HepG2 (cell line): ENCODE measurements around the gene CCNO. TPM values are rescaled to one million over a fixed set of nuclear protein-coding genes. Genes with fewer than 3 reads are reported as not detected.

Experiments used
- ARNTL ChIP-seq: sonication (generic); formaldehyde crosslinking; IDR thresholded peaks from 2 replicates; pipeline ENCODE4 v1.4.0; 2020; ENCODE audit warnings: mild to moderate bottlenecking, missing genetic modification reagents
- DNMT1 ChIP-seq: sonication (generic); formaldehyde crosslinking; IDR thresholded peaks from 2 replicates; pipeline ENCODE4 v1.5.1; 2020; ENCODE audit warnings: mild to moderate bottlenecking, missing genetic modification reagents
- ELF1 ChIP-seq: sonication (generic); formaldehyde crosslinking; IDR thresholded peaks from 2 replicates; pipeline ENCODE4 v1.4.0; 2020; ENCODE audit warnings: missing genetic modification reagents
- FOXK1 ChIP-seq: sonication (generic); formaldehyde crosslinking; IDR thresholded peaks from 2 replicates; pipeline ENCODE4 v1.4.0; 2020; ENCODE audit warnings: low read depth, missing genetic modification reagents, borderline replicate concordance
- GLI4 ChIP-seq: sonication (generic); formaldehyde crosslinking; IDR thresholded peaks from 2 replicates; pipeline ENCODE4 v1.5.1; 2020; ENCODE audit warnings: missing genetic modification reagents, mild to moderate bottlenecking, moderate library complexity, borderline replicate concordance
- HDAC6 ChIP-seq: fragments of 200-600 bp; sonication (generic); IDR thresholded peaks from 2 replicates; pipeline ENCODE4 v1.7.0; 2017; ENCODE audit warnings: mild to moderate bottlenecking, antibody characterized with exemption, low read length, low read depth
- HIVEP1 ChIP-seq: sonication (generic); formaldehyde crosslinking; IDR thresholded peaks from 2 replicates; pipeline ENCODE4 v1.4.0; 2020; ENCODE audit warnings: mild to moderate bottlenecking, missing genetic modification reagents
- KDM1A ChIP-seq: IDR thresholded peaks from 2 replicates; pipeline ENCODE4 v1.6.1; 2016; ENCODE audit warnings: missing compliant biosample characterization
- KDM2A ChIP-seq: sonication (generic); formaldehyde crosslinking; IDR thresholded peaks from 2 replicates; pipeline ENCODE4 v1.4.0; 2020; ENCODE audit warnings: low read depth, missing genetic modification reagents, borderline replicate concordance
- LBX2 ChIP-seq: sonication (generic); formaldehyde crosslinking; IDR thresholded peaks from 2 replicates; pipeline ENCODE4 v1.5.0; 2020; ENCODE audit warnings: missing genetic modification reagents, mild to moderate bottlenecking, borderline replicate concordance
- LCORL ChIP-seq, 2 experiments: fragments of 450-650 bp in 1 of 2; sonication (generic) in 1 of 2; formaldehyde crosslinking in 1 of 2; IDR thresholded peaks; 2 replicates each; pipeline versions ENCODE4 v1.5.0 to v1.6.1; 2017 to 2020; ENCODE audit warnings: antibody characterized with exemption in 1 of 2, missing genetic modification reagents in 1 of 2
- MAF1 ChIP-seq: sonication (generic); formaldehyde crosslinking; IDR thresholded peaks from 2 replicates; pipeline ENCODE4 v1.5.0; 2020; ENCODE audit warnings: missing genetic modification reagents, borderline replicate concordance
- MAX ChIP-seq: IDR thresholded peaks from 2 replicates; pipeline ENCODE4 v1.6.1; 2012; ENCODE audit warnings: inconsistent platforms
- MBNL3 ChIP-seq: fragments of 250-450 bp; sonication (Bioruptor Pico); conservative IDR thresholded peaks from 2 replicates; pipeline ENCODE4 v1.8.0; 2022; ENCODE audit warnings: mild to moderate bottlenecking, inconsistent platforms
- NRL ChIP-seq: sonication (generic); formaldehyde crosslinking; IDR thresholded peaks from 2 replicates; pipeline ENCODE4 v1.5.0; 2020; ENCODE audit warnings: missing genetic modification reagents, mild to moderate bottlenecking, moderate library complexity, borderline replicate concordance
- PRDM4 ChIP-seq: sonication (generic); formaldehyde crosslinking; IDR thresholded peaks from 2 replicates; pipeline ENCODE4 v1.9.0; 2021; ENCODE audit warnings: missing genetic modification reagents, borderline replicate concordance
- SNRNP70 ChIP-seq: fragments of 200-400 bp; formaldehyde crosslinking; IDR thresholded peaks from 2 replicates; pipeline ENCODE4 v1.6.1; 2017; ENCODE audit warnings: mild to moderate bottlenecking, low read depth, low read length, moderate library complexity
- TARDBP ChIP-seq: sonication (generic); formaldehyde crosslinking; IDR thresholded peaks from 2 replicates; pipeline ENCODE4 v1.8.0; 2022; ENCODE audit warnings: mild to moderate bottlenecking, missing genetic modification reagents
- ZFX ChIP-seq: sonication (generic); formaldehyde crosslinking; IDR thresholded peaks from 2 replicates; pipeline ENCODE4 v1.4.0; 2020; ENCODE audit warnings: mild to moderate bottlenecking, low read depth, missing genetic modification reagents, moderate library complexity
- ZNF281 ChIP-seq: sonication (generic); formaldehyde crosslinking; IDR thresholded peaks from 2 replicates; pipeline ENCODE4 v1.4.0; 2020; ENCODE audit warnings: missing genetic modification reagents, borderline replicate concordance
- ZNF878 ChIP-seq: sonication (generic); formaldehyde crosslinking; IDR thresholded peaks from 2 replicates; pipeline ENCODE4 v1.8.1; 2023; ENCODE audit warnings: mild to moderate bottlenecking, missing genetic modification reagents, moderate library complexity
- ZNF883 ChIP-seq: sonication (generic); formaldehyde crosslinking; IDR thresholded peaks from 2 replicates; pipeline ENCODE4 v1.5.1; 2020; ENCODE audit warnings: mild to moderate bottlenecking, missing genetic modification reagents; ENCODE audit errors: not compliant biosample characterization
- ZSCAN30 ChIP-seq: sonication (generic); formaldehyde crosslinking; IDR thresholded peaks from 2 replicates; pipeline ENCODE4 v1.5.0; 2020; ENCODE audit warnings: mild to moderate bottlenecking, missing genetic modification reagents
- polyA plus RNA-seq, 8 experiments: library from polyadenylated mRNA; depleted of rRNA in 3 of 8; stranded (reverse) in 7 of 8; unstranded in 1 of 8; fragments of >200 nt; fragmentation: Illumina TruSeq in 4 of 8; extraction: Trizol in 4 of 8; gene quantifications; 2 replicates each; pipeline versions ENCODE4 v1.2.1 to v1.2.3, GENCODE V29; 2011 to 2016; ENCODE audit warnings: low read depth in 4 of 8, missing spikeins in 1 of 8, mixed read lengths in 1 of 8; ENCODE audit not compliant: insufficient read depth in 1 of 8
- total RNA-seq, 5 experiments: library from RNA; depleted of rRNA; stranded (reverse); fragments of >200 nt; fragmentation: Illumina TruSeq; extraction: Trizol; gene quantifications; 2 replicates each; pipeline ENCODE4 v1.2.3, GENCODE V29; 2016; ENCODE audit warnings: low read depth in 1 of 5

Gene CCNO
- total and polyA plus RNA-seq, 2 of the 13 experiments (the other 11 are each of a cell fraction or from before 2014, with no cell fraction given), result 0.07 TPM; not detected in 1

DNA sequence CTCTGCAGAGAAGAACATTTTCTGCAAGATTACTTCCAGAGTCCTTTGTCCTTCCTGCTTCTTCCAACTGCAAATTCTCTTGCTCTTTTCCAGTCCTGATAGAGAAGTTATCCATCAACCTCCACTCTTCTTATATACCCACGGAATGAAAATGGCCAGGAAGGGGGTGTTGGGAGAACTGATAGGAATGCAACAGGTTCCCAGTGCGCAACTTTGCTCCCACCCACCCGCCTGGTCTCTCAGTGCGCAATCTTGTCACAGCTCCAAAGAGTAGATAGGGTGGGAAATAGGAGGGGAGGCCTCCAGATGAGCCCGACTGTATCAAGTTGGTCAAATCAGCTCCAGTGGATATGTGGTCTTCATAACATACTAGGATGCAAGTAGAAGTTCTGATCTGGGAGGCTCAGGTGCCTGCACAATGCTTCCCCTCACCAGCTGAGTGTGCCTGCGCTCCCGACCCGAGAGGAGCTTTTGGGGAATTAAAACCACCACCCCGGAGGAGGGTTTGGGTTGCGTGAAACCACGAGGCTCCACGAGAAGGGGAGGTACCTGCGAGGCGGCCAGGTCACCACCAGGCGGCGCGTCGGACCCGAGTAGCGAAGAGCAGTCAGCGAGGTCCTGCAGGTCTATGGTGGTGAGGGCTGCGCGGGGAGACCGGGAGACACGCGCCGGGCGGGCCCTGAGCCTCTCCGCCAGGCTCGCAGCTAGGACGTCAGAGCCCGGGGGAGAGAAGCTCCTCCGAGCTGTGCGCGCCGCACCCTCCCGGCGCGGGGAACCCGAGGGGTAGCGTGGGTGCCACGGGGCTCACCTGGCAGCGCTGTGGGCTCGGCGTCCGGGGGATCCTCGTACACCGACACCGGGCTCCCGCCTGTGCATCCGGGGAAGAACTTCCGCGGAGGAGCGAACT lies 7.1 kb downstream of the CCNO start (continued):
- TF ChIP-seq ARNTL (no peak), MAX (peak; percentile 54), KDM2A (CRISPR knock-in tag) (peak; percentile 37; the same call in 1 of the 2 replicates), ZSCAN30 (CRISPR knock-in tag) (no peak), HIVEP1 (CRISPR knock-in tag) (no peak; the same call in 1 of the 2 replicates), MAF1 (CRISPR knock-in tag) (no peak), TARDBP (CRISPR knock-in tag) (no peak), ZFX (CRISPR knock-in tag) (no peak), HDAC6 (no peak), ZNF883 (peak; percentile 51), GLI4 (peak; percentile 75; the same call in 1 of the 2 replicates), LCORL (IDR thresholded peaks at IDR 0.05) (no peak), LCORL (CRISPR knock-in tag; IDR thresholded peaks at IDR 0.05) (peak; percentile 40; the same call in 1 of the 2 replicates), ZNF281 (CRISPR knock-in tag) (no peak), PRDM4 (CRISPR knock-in tag) (no peak), NRL (no peak), ZNF878 (no peak), ELF1 (CRISPR knock-in tag) (no peak), MBNL3 (CRISPR knock-in tag) (no peak), KDM1A (CRISPR knock-in tag) (no peak), SNRNP70 (no peak), FOXK1 (CRISPR knock-in tag) (no peak), DNMT1 (CRISPR knock-in tag) (no peak), LBX2 (CRISPR knock-in tag) (no peak)
